Endothelial cell of umbilical vein (primary cell): Measurements from ENCODE around the gene RPL22L1.
"Not testable (repeated sequence)": the region's sequence is repeated elsewhere in the genome, so short reads cannot be mapped to it uniquely, and the experiment has no call there.

Experiments
- CTCF ChIP-seq, 2 donors: IDR thresholded peaks; 1 replicate in 1 of 2; 2 replicates in 1 of 2; pipeline ENCODE4 v1.5.1; 2011; ENCODE audit warnings: low read length in 2 of 2, mild to moderate bottlenecking in 2 of 2, moderate library complexity in 2 of 2, control low read depth in 1 of 2, inconsistent platforms in 1 of 2, low read depth in 1 of 2; ENCODE audit not compliant: insufficient read depth in 1 of 2; ENCODE audit errors: extremely low read depth in 1 of 2
- EZH2 ChIP-seq: IDR thresholded peaks from 2 replicates; pipeline ENCODE4 v1.6.1; 2012; ENCODE audit warnings: borderline replicate concordance, low read depth, mild to moderate bottlenecking, moderate library complexity, low read length, inconsistent platforms; ENCODE audit not compliant: severe bottlenecking
- GATA2 ChIP-seq: IDR thresholded peaks from 2 replicates; pipeline ENCODE4 v1.7.0; 2011; ENCODE audit warnings: low read depth, mild to moderate bottlenecking, moderate library complexity, mixed read lengths, low read length; ENCODE audit not compliant: insufficient read length, insufficient read depth
- JUN ChIP-seq: IDR thresholded peaks from 2 replicates; pipeline ENCODE4 v1.6.1; 2011; ENCODE audit warnings: borderline replicate concordance, low read depth; ENCODE audit not compliant: insufficient read length, insufficient read depth
- MYC ChIP-seq: IDR thresholded peaks from one replicate; pipeline ENCODE4 v1.6.1; 2011; ENCODE audit warnings: mild to moderate bottlenecking, low read depth, low read length
- POLR2A ChIP-seq: IDR thresholded peaks from 2 replicates; pipeline ENCODE4 v1.6.1; 2012; ENCODE audit warnings: low read depth, mild to moderate bottlenecking, control low read depth, low read length
- POLR2AphosphoS5 ChIP-seq: IDR thresholded peaks from 2 replicates; pipeline ENCODE4 v1.6.1; 2012; ENCODE audit warnings: low read depth, mild to moderate bottlenecking, control low read depth, low read length, moderate library complexity; ENCODE audit not compliant: insufficient read depth
- TF ChIP-seq, protein P1 (sequence below): IDR thresholded peaks from 2 replicates; pipeline ENCODE4 v1.6.1; 2011; ENCODE audit not compliant: insufficient read depth, insufficient read length

- TF ChIP-seq POLR2A; CTCF (IDR thresholded peaks at IDR 0.05; ENCODE audit: extremely low read depth in 1 of 2, insufficient read depth in 1 of 2, low read depth in 1 of 2, low read length in 2 of 2); EZH2; MYC; POLR2AphosphoS5; JUN; GATA2: not testable (repeated sequence)
- TF ChIP-seq, protein P1, sequence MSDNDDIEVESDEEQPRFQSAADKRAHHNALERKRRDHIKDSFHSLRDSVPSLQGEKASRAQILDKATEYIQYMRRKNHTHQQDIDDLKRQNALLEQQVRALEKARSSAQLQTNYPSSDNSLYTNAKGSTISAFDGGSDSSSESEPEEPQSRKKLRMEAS: not testable (repeated sequence)
Measured at GRCh38 chr3:170817471-170817870, 52.5 kb downstream of the RPL22L1 start.
